NK-92 (cell line): Measurements from ENCODE around the gene EDEM3.

Source experiments
- DNase-seq: peaks from one replicate; lab custom pipeline; 2025; ENCODE audit not compliant: unreplicated experiment; lab: John Stamatoyannopoulos, UW

The EDEM3 gene

GRCh38 chr1:184743062-184743756 lies 11.4 kb downstream of the EDEM3 start:
- no peak for DNase-seq

GRCh38 chr1:184740344-184740743 lies 14.3 kb downstream of the EDEM3 start:
- DNase-seq = no peak

- DNase-seq = no peak
Observed at GRCh38 chr1:184739796-184740195, 14.9 kb downstream of the EDEM3 start.

GRCh38 chr1:184739070-184739469 lies 15.6 kb downstream of the EDEM3 start:
- no peak for DNase-seq

GRCh38 chr1:184734980-184735379 lies 19.7 kb downstream of the EDEM3 start:
- DNase-seq = no peak

GRCh38 chr1:184724843-184725242 lies 29.8 kb downstream of the EDEM3 start:
- no peak for DNase-seq

GRCh38 chr1:184716158-184716557 lies 38.5 kb downstream of the EDEM3 start:
- no peak for DNase-seq

- no peak for DNase-seq
Observed at GRCh38 chr1:184709418-184709817, 45.2 kb downstream of the EDEM3 start.

GRCh38 chr1:184708084-184708676 lies 46.5 kb downstream of the EDEM3 start:
- no peak for DNase-seq

- DNase-seq = no peak
Observed at GRCh38 chr1:184705271-184705670, 49.4 kb downstream of the EDEM3 start.

GRCh38 chr1:184701816-184702215 lies 52.8 kb downstream of the EDEM3 start:
- no peak for DNase-seq

GRCh38 chr1:184698969-184699368 lies 55.7 kb downstream of the EDEM3 start:
- no peak for DNase-seq

- DNase-seq = no peak
Observed at GRCh38 chr1:184698016-184698415, 56.6 kb downstream of the EDEM3 start.

GRCh38 chr1:184696403-184696802 lies 58.3 kb downstream of the EDEM3 start:
- no peak for DNase-seq

GRCh38 chr1:184695023-184695422 lies 59.6 kb downstream of the EDEM3 start:
- no peak for DNase-seq

GRCh38 chr1:184693011-184693410 lies 61.6 kb downstream of the EDEM3 start:
- no peak for DNase-seq

GRCh38 chr1:184691719-184692324 lies 62.8 kb downstream of the EDEM3 start:
- DNase-seq = no peak

GRCh38 chr1:184686540-184686939 lies 68.1 kb downstream of the EDEM3 start:
- no peak for DNase-seq

GRCh38 chr1:184685116-184685515 lies 69.5 kb downstream of the EDEM3 start:
- DNase-seq = no peak

- DNase-seq = no peak
Observed at GRCh38 chr1:184684285-184685074, 70.2 kb downstream of the EDEM3 start.

GRCh38 chr1:184682956-184683355 lies 71.7 kb downstream of the EDEM3 start:
- no peak for DNase-seq
